ENCODE measurements around the gene B9D1. TPM values are rescaled to one million over a fixed set of nuclear protein-coding genes. Genes with fewer than 3 reads are reported as not detected.
"Not testable (repeated sequence)": the region's sequence is repeated elsewhere in the genome, so short reads cannot be mapped to it uniquely, and the experiment has no call there.

The B9D1 gene
- total RNA-seq, 1 donor from 2014 or later: 3.0 TPM

GRCh38 chr17:19360772-19361171 is 1.8 kb downstream of the B9D1 start:
- DNase-seq (ENCODE audit: low spot score): no peak
- ATAC-seq: no peak

GRCh38 chr17:19359856-19360255 is 2.7 kb downstream of the B9D1 start:
- no peak for ATAC-seq
- no peak for DNase-seq (ENCODE audit: low spot score)

GRCh38 chr17:19359151-19359550 is 3.4 kb downstream of the B9D1 start:
- ATAC-seq (no peak), DNase-seq (ENCODE audit: low spot score) (no peak)

GRCh38 chr17:19357761-19358160 is 4.8 kb downstream of the B9D1 start:
- no peak for DNase-seq (ENCODE audit: low spot score)

GRCh38 chr17:19357351-19357750 is 5.2 kb downstream of the B9D1 start:
- no peak for ATAC-seq

More at GRCh38 chr17:19357761-19358160, 4.8 kb downstream of the B9D1 start:
- no peak for ATAC-seq

GRCh38 chr17:19354748-19355147 is 7.8 kb downstream of the B9D1 start:
- DNase-seq (ENCODE audit: low spot score) (no peak), ATAC-seq (no peak)

More at GRCh38 chr17:19357351-19357750, 5.2 kb downstream of the B9D1 start:
- DNase-seq (ENCODE audit: low spot score): no peak

GRCh38 chr17:19353401-19353800 is 9.1 kb downstream of the B9D1 start:
- not testable (repeated sequence) for ATAC-seq; DNase-seq (ENCODE audit: low spot score)

GRCh38 chr17:19348806-19349205 is 13.7 kb downstream of the B9D1 start:
- DNase-seq (ENCODE audit: low spot score): peak; percentile 44
- no peak for ATAC-seq

- DNase-seq (ENCODE audit: low spot score) (peak; percentile 46), ATAC-seq (no peak)
Observed at GRCh38 chr17:19348081-19348650, 14.4 kb downstream of the B9D1 start.

- no peak for ATAC-seq
Observed at GRCh38 chr17:19347323-19348080, 15.0 kb downstream of the B9D1 start.

GRCh38 chr17:19346351-19347255 is 15.9 kb downstream of the B9D1 start:
- peak; percentile 3 for ATAC-seq
- DNase-seq (ENCODE audit: low spot score): no peak

More at GRCh38 chr17:19347323-19348080, 15.0 kb downstream of the B9D1 start:
- DNase-seq (ENCODE audit: low spot score): no peak

GRCh38 chr17:19345486-19346350 is 16.8 kb downstream of the B9D1 start:
- DNase-seq (ENCODE audit: low spot score) (peak; percentile 87), ATAC-seq (peak; percentile 48)

GRCh38 chr17:19345067-19345460 is 17.5 kb downstream of the B9D1 start:
- DNase-seq (ENCODE audit: low spot score) (no peak), ATAC-seq (no peak)

GRCh38 chr17:19344311-19345066 is 18.0 kb downstream of the B9D1 start:
- ATAC-seq: peak; percentile 2
- no peak for DNase-seq (ENCODE audit: low spot score)

GRCh38 chr17:19343671-19344151 is 18.8 kb downstream of the B9D1 start:
- ATAC-seq: peak; percentile 63
- DNase-seq (ENCODE audit: low spot score): peak; percentile 88

- DNase-seq (ENCODE audit: low spot score) (no peak), ATAC-seq (peak; percentile 5)
Observed at GRCh38 chr17:19343256-19343630, 19.3 kb downstream of the B9D1 start.

GRCh38 chr17:19342611-19343255 is 19.8 kb downstream of the B9D1 start:
- peak; percentile 1 for ATAC-seq
- DNase-seq (ENCODE audit: low spot score): no peak

GRCh38 chr17:19341641-19342610 is 20.6 kb downstream of the B9D1 start:
- DNase-seq (ENCODE audit: low spot score) (no peak), ATAC-seq (no peak)

Measured in left lobe of liver (tissue), 2 donors.